HG03575 (cell line): ENCODE measurements around the gene SZT2.
"Not testable (repeated sequence)": the region's sequence is repeated elsewhere in the genome, so short reads cannot be mapped to it uniquely, and the experiment has no call there.

Experiments used
- ATAC-seq: cut with Tn5 transposase; IDR thresholded peaks from one replicate; pipeline ENCODE4 v1.9.1; 2021; ENCODE audit not compliant: unreplicated experiment, insufficient number of reproducible peaks, low FRiP score; ENCODE audit errors: extremely low read depth

SZT2 gene

GRCh38 chr1:43379476-43379875, 10.2 kb upstream of the SZT2 start:
- no peak for ATAC-seq

DNA sequence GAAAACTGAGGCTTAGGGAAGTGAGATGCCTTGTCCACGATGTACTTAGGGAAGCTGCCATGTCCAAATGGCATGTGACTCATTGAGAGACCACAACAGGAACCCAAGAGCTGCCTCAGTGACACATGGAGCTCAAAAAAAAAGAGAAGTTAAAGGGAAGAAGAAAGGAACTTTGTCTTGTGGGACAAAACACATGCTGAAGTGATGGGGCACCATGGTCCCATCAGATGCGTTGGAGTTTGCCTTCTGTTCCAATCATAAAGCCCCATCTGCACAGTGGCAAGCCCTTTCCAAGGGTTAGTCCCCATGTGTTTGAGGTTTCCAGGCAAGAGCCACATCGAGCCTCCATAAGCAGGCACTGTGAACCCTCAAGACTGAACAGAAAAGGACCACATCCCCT, 8.1 kb upstream of the SZT2 start:
- no peak for ATAC-seq

- ATAC-seq: no peak
These were observed 7.5 kb upstream of the SZT2 start for GRCh38 chr1:43382027-43382779.

GRCh38 chr1:43383449-43383848, 6.2 kb upstream of the SZT2 start:
- no peak for ATAC-seq

GRCh38 chr1:43386676-43387075, 3.0 kb upstream of the SZT2 start:
- no peak for ATAC-seq

- ATAC-seq: no peak
These were observed 1.6 kb upstream of the SZT2 start for GRCh38 chr1:43387976-43388599.

DNA sequence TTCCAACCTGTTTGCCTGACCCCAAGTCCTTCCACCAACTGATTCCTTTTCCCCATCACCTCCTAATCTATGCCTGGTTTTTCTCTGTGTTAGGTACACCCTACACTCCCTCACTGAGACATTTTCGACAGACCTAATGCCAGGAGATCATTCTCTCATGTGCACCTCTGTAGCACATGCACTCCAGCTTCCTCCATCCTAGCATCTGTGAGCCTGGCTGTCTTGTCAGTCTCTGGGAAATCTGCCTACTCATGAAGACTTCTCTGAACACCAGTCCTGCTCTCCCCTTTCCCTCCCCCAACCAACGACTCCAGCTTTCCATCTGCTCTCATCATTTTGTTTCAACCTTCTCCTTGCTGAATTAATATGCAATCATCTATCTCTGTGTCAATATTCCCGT, 1.1 kb upstream of the SZT2 start:
- ATAC-seq: no peak

DNA sequence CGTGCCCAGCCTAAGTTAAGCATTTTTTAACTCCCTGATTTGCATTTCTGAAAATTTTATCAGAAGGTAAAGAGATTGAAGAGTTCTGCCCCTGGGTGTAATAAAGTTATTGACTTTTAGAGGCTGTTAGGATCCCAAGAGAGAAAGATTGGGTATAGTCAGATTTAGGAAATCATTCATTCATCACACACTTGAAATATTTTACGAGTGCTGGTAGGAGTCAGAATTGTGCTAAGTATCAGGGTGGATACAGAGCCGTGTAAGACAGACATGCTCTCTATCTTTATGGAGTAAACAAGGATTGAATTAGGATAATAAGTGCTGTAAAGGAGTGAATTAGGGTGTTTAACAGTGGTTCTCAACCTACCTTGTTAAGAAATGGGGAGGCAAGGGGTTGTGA, 3.0 kb downstream of the SZT2 start:
- ATAC-seq: no peak

- ATAC-seq: no peak
These were observed 5.8 kb downstream of the SZT2 start for GRCh38 chr1:43395523-43395922.

DNA sequence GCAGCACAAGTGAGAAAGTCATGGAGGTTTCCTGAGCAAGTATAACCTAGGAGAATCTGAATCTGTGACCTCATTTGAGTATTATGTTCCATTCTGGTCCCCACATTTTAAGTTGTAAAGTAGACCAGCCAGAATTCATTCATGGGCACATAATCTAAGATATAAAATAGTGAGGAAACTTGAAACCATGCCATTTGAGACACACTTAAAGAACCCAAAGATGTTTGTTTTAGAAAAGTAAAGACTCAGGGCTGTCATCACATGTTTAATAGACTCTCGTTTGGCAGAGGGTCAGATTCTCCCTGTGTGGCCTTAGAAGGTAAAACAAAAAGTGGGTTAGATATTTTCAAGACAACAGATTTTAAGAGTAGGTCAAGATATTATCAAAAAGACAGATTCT, 6.4 kb downstream of the SZT2 start:
- no peak for ATAC-seq

DNA sequence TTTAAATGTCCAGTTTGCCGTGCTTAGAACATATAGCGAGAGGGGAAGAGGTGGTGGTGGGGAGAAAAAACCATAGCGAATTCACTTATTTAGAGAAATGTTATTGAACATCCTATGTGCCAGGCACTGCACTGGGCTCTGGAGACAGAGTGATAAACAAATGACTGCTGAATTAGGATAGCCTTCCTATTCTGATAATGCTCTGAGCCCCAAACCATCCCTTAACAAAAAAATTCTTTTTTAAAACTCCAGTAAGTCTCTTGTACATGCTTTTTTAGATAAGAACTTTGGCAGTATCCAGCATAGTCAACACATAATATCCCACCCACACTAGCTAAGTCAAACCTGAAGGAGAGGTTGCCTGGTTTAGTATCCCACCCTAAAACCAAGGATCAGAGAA, 8.5 kb downstream of the SZT2 start:
- ATAC-seq: no peak

DNA sequence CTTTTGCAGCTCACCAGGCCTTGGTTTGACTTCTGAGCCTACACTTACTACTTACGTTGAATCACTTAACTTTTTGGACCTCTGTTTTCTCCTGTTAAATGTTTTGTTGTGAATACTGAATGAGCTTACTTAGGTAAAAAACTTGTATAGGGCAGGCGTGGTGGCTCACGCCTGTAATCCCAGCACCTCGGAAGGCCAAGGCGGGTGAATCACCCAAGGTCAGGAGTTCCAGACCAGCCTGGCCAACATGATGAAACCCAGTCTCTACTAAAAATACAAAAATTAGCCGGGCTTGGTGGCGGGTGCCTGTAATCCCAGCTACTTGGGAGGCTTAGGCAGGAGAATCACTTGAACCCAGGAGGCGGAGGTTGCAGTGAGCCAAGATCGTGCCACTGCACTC, 10.7 kb downstream of the SZT2 start:
- not testable (repeated sequence) for ATAC-seq

GRCh38 chr1:43402089-43402865, 12.6 kb downstream of the SZT2 start:
- ATAC-seq: no peak

DNA sequence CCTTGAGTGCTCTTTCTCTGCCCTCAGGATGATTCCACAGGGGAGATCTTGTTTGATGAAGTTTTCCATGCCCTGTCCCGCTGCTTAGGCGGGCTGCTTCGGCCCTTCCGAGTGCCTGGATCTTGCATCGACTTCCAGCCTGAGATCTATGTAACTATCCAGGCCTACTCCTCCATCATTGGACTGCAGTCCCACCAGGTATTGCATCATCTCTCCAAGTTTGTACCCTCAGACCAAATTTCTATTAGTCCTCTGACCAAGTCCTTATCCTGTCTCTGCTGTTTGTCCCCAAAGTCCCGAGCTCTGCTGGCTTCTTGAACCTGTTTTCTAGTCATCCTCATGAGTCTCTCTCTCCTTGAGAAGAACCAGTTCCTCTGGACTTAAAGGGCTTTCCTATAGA, 14.7 kb downstream of the SZT2 start:
- ATAC-seq: no peak

GRCh38 chr1:43405219-43405875, 15.6 kb downstream of the SZT2 start:
- ATAC-seq: no peak

GRCh38 chr1:43405876-43406234, 16.2 kb downstream of the SZT2 start:
- no peak for ATAC-seq

GRCh38 chr1:43410571-43410970, 20.9 kb downstream of the SZT2 start:
- ATAC-seq: no peak

DNA sequence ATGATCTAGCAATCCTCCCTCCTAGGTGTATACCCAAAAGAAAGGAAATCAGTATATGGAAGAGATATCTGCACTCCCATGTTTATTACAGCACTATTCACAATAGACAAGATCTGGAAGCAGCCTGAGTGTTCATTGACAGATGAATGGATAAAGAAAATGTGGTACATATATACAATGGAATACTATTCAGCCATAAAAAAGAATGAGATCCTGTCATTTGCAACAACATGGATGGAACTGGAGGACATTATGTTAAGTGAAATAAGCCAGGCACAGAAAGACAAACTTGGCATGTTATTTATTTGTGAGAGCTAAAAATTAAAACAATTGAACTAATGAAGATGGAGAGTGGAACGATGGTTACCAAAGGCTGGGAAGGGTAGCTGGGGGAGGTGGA, 23.7 kb downstream of the SZT2 start:
- ATAC-seq: not testable (repeated sequence)

GRCh38 chr1:43414634-43415223, 25.0 kb downstream of the SZT2 start:
- no peak for ATAC-seq
